Loucy (cell line): ENCODE measurements around the gene NPHP3.

Experiments
- EZH2phosphoT487 ChIP-seq: fragments of 200-600 bp; IDR thresholded peaks from 2 replicates; pipeline ENCODE4 v1.6.1; 2018; ENCODE audit warnings: antibody characterized with exemption, mild to moderate bottlenecking, moderate library complexity, borderline replicate concordance
- TF ChIP-seq, protein P1 (sequence below): fragments of 200-600 bp; sonication (generic); conservative IDR thresholded peaks from 2 replicates; pipeline ENCODE4 v1.5.1; 2014; ENCODE audit warnings: mild to moderate bottlenecking, antibody characterized with exemption, low read length

DNA sequence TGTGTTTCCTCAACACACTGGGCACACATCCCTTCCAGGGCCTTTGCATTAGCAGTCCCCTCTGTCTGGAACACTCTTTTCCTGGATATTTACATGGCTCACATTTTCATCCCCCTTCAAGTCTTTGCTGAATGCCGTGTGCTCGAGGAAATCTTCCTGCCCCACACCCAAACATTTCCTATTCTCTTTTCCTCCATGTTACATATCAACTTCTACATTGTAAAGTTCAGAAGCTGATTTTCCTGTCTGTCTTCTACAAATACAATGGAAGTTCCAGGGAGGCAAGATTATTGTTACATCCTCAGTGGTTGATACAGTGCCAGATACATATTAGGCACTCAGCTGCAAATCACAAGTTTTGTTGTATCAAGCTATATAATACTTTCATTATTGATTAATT lies 66.7 kb downstream of the NPHP3 start:
- TF ChIP-seq, protein P1, sequence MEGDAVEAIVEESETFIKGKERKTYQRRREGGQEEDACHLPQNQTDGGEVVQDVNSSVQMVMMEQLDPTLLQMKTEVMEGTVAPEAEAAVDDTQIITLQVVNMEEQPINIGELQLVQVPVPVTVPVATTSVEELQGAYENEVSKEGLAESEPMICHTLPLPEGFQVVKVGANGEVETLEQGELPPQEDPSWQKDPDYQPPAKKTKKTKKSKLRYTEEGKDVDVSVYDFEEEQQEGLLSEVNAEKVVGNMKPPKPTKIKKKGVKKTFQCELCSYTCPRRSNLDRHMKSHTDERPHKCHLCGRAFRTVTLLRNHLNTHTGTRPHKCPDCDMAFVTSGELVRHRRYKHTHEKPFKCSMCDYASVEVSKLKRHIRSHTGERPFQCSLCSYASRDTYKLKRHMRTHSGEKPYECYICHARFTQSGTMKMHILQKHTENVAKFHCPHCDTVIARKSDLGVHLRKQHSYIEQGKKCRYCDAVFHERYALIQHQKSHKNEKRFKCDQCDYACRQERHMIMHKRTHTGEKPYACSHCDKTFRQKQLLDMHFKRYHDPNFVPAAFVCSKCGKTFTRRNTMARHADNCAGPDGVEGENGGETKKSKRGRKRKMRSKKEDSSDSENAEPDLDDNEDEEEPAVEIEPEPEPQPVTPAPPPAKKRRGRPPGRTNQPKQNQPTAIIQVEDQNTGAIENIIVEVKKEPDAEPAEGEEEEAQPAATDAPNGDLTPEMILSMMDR: no peak
- no peak for TF ChIP-seq EZH2phosphoT487
